GM12878 (cell line): ENCODE measurements around the gene MYCN. TPM values are rescaled to one million over a fixed set of nuclear protein-coding genes. Genes with fewer than 3 reads are reported as not detected.

ENCODE experiments used
- ATAC-seq: fragments of 200-7000 bp; cut with Tn5 transposase; 3 replicates; pipeline ENCODE4 v1.9.1; 2020; ENCODE audit warnings: mild to moderate bottlenecking, moderate library complexity
- BruUV-seq: library from RNA; stranded (reverse); fragments of 400-500 nt; replicated peaks from 2 replicates; lab custom pipeline; 2021; lab: Mats Ljungman, UMichigan
- CTCF ChIA-PET: fragments of 300-600 bp; sonication (Branson Sonifier 250); formaldehyde crosslinking; extraction: SDS; loops from one replicate; lab custom pipeline; 2021; ENCODE audit warnings: inconsistent platforms; lab: Yijun Ruan, JAX
- POLR2A ChIA-PET: fragments of 350-600 bp; formaldehyde crosslinking; extraction: SDS; loops from one replicate; lab custom pipeline; 2021; ENCODE audit warnings: inconsistent platforms; lab: Charles Lee
- RAD21 ChIA-PET: fragments of 300-600 bp; sonication (Branson Sonifier 250); formaldehyde crosslinking; loops from one replicate; lab custom pipeline; 2023; ENCODE audit warnings: antibody characterized with exemption; ENCODE audit not compliant: unreplicated experiment; lab: Charles Lee
- SMC1A ChIA-PET: fragments of 300-600 bp; sonication (Branson Sonifier 250); formaldehyde crosslinking; loops from one replicate; lab custom pipeline; 2023; ENCODE audit not compliant: unreplicated experiment, uncharacterized antibody; lab: Charles Lee
- DNase-seq: peaks from one replicate; pipeline ENCODE4 v3.0.0-alpha.2; 2011; ENCODE audit warnings: low read depth, low spot score
- FAIRE-seq: peaks from 3 replicates; lab custom pipeline; 2011; peaks lifted over from hg19 to GRCh38; lab: Jason Lieb, UNC
- H2AFZ ChIP-seq: 2 replicates; pipeline ENCODE4 v1.6.0; 2011; ENCODE audit warnings: low read depth, low read length, control low read depth; ENCODE audit not compliant: control insufficient read depth
- H3K27ac ChIP-seq: 2 replicates; pipeline ENCODE4 v1.5.1; 2011; ENCODE audit warnings: control low read depth; ENCODE audit not compliant: control insufficient read depth, insufficient read depth
- H3K27me3 ChIP-seq, 2 experiments: replicated peaks in 1 of 2; 2 replicates each; pipeline versions ENCODE4 v1.6.0 to v1.6.1; 2011; ENCODE audit warnings: low read length in 1 of 2; ENCODE audit not compliant: control insufficient read depth in 2 of 2, insufficient read depth in 2 of 2
- H3K36me3 ChIP-seq, 2 experiments: 2 replicates each; pipeline ENCODE4 v1.5.1; 2011; ENCODE audit warnings: low read length in 1 of 2; ENCODE audit not compliant: control insufficient read depth in 2 of 2, insufficient read depth in 2 of 2
- H3K4me1 ChIP-seq: 2 replicates; pipeline ENCODE4 v1.6.1; 2011; ENCODE audit warnings: mild to moderate bottlenecking, low read length, moderate library complexity, mixed read lengths; ENCODE audit not compliant: control insufficient read depth, insufficient read depth
- H3K4me2 ChIP-seq: 2 replicates; pipeline ENCODE4 v1.6.0; 2011; ENCODE audit warnings: control low read depth; ENCODE audit not compliant: control insufficient read depth, insufficient read depth
- H3K4me3 ChIP-seq: fragments of 200-600 bp; sonication (generic); 2 replicates; pipeline ENCODE4 v1.5.1; 2016
- H3K79me2 ChIP-seq: 2 replicates; pipeline ENCODE4 v1.6.0; 2011; ENCODE audit warnings: low read length; ENCODE audit not compliant: control insufficient read depth, insufficient read depth
- H3K9ac ChIP-seq: 2 replicates; pipeline ENCODE4 v1.8.0; 2011; ENCODE audit warnings: low read length, control low read depth, mixed read lengths; ENCODE audit not compliant: control insufficient read depth, insufficient read depth
- H3K9me3 ChIP-seq: replicated peaks from 3 replicates; pipeline ENCODE4 v1.5.1; 2011; ENCODE audit warnings: mild to moderate bottlenecking, low read length; ENCODE audit not compliant: control insufficient read depth, insufficient read depth
- H4K20me1 ChIP-seq: 2 replicates; pipeline ENCODE4 v1.6.0; 2011; ENCODE audit not compliant: control insufficient read depth, insufficient read depth
- BACH1 ChIP-seq: fragments of 450-650 bp; IDR thresholded peaks from 2 replicates; pipeline ENCODE4 v1.6.1; 2017; ENCODE audit warnings: mild to moderate bottlenecking, borderline replicate concordance
- EED ChIP-seq: sonication (generic); IDR thresholded peaks from 2 replicates; pipeline ENCODE4 v1.6.1; 2016; ENCODE audit warnings: antibody characterized with exemption, low read depth
- FOXK2 ChIP-seq: fragments of 450-650 bp; IDR thresholded peaks from 2 replicates; pipeline ENCODE4 v1.6.1; 2017; ENCODE audit warnings: mild to moderate bottlenecking, moderate library complexity
- JUNB ChIP-seq: IDR thresholded peaks from 2 replicates; pipeline ENCODE4 v1.6.1; 2016; ENCODE audit warnings: antibody characterized with exemption, mild to moderate bottlenecking
- MTA3 ChIP-seq: IDR thresholded peaks from 2 replicates; pipeline ENCODE4 v1.6.1; 2012; ENCODE audit warnings: low read length, inconsistent platforms, borderline replicate concordance
- PAX8 ChIP-seq: fragments of 450-650 bp; IDR thresholded peaks from 2 replicates; pipeline ENCODE4 v1.6.1; 2017; ENCODE audit warnings: mild to moderate bottlenecking, moderate library complexity
- RB1 ChIP-seq: fragments of 450-650 bp; formaldehyde crosslinking; IDR thresholded peaks from 2 replicates; pipeline ENCODE4 v1.6.1; 2017; ENCODE audit warnings: mild to moderate bottlenecking, borderline replicate concordance
- RFX5 ChIP-seq: IDR thresholded peaks from 2 replicates; pipeline ENCODE4 v1.6.1; 2011; ENCODE audit warnings: low read depth, low read length, improper control_type of control experiment
- RUNX3 ChIP-seq: IDR thresholded peaks from 2 replicates; pipeline ENCODE4 v1.6.1; 2012; ENCODE audit warnings: low read length, inconsistent platforms
- SREBF1 ChIP-seq: IDR thresholded peaks from 2 replicates; pipeline ENCODE4 v1.6.1; 2012; ENCODE audit warnings: mild to moderate bottlenecking, low read length
- SUZ12 ChIP-seq: fragments of 200-600 bp; sonication (generic); IDR thresholded peaks from one replicate; pipeline ENCODE4 v1.6.1; 2018; ENCODE audit warnings: antibody characterized with exemption, mild to moderate bottlenecking; ENCODE audit not compliant: unreplicated experiment
- ZNF622 ChIP-seq: fragments of 450-650 bp; IDR thresholded peaks from 2 replicates; pipeline ENCODE4 v1.6.1; 2017; ENCODE audit warnings: mild to moderate bottlenecking, inconsistent platforms
- WGBS: methylation state at CpG from one replicate; pipeline ENCODE4 v1.1.6; 2016; ENCODE audit warnings: low lambda C conversion rate; ENCODE audit not compliant: insufficient replicate concordance, insufficient coverage; ENCODE audit errors: missing lambda C conversion rate; 5-methylcytosine and 5-hydroxymethylcytosine counted together
- in situ Hi-C: fragments of 300-500 bp; cut with MboI; formaldehyde crosslinking; loops from 9 replicates; pipeline ENCODE4 v1.14.3; 2018; ENCODE audit warnings: mixed read lengths
- intact Hi-C: fragments of 100-400 bp; cut with micrococcal nuclease; formaldehyde crosslinking; loops from one replicate; pipeline ENCODE4 v1.14.2; 2022; ENCODE audit not compliant: unreplicated experiment
- polyA plus RNA-seq, 11 experiments: library from polyadenylated mRNA; depleted of rRNA in 4 of 11; unstranded in 6 of 11; stranded (reverse) in 5 of 11; fragments of >200 nt; fragmentation: Nextera tagmentation in 4 of 11; fragmentation: Illumina TruSeq in 1 of 11; extraction: Ambion mirVana in 4 of 11; extraction: Trizol in 1 of 11; gene quantifications; 1 replicate in 1 of 11; 2 replicates in 10 of 11; pipeline versions ENCODE4 v1.2.1 to v1.2.3, GENCODE V29; 2011 to 2016; ENCODE audit warnings: inconsistent platforms in 2 of 11, missing spikeins in 2 of 11, low read depth in 1 of 11
- total RNA-seq, 4 experiments: library from RNA; depleted of rRNA in 3 of 4; stranded (reverse); fragments of >200 nt in 3 of 4; fragmentation: Illumina TruSeq in 1 of 4; extraction: Trizol in 1 of 4; gene quantifications; 2 replicates each; pipeline versions ENCODE4 v1.2.1 to v1.2.3, GENCODE V29; 2013 to 2021
- TF ChIP-seq, protein P1 (sequence below): fragments of 450-650 bp; IDR thresholded peaks from 2 replicates; pipeline ENCODE4 v1.6.1; 2014; ENCODE audit warnings: mild to moderate bottlenecking
- TF ChIP-seq, protein P2 (sequence below): fragments of 450-650 bp; IDR thresholded peaks from 2 replicates; pipeline ENCODE4 v1.6.1; 2016; ENCODE audit warnings: mild to moderate bottlenecking
- TF ChIP-seq, protein P3 (sequence below): IDR thresholded peaks from 2 replicates; pipeline ENCODE4 v1.6.1; 2011; ENCODE audit warnings: borderline replicate concordance, low read depth, mild to moderate bottlenecking, moderate library complexity, low read length; ENCODE audit not compliant: insufficient read depth, poor library complexity, severe bottlenecking

MYCN gene
- total and polyA plus RNA-seq, 10 of the 15 experiments (the other 5 are each of a cell fraction or from before 2014, with no cell fraction given): not detected

- DNase-seq (no peak), ATAC-seq (no peak), FAIRE-seq (no peak)
- intact Hi-C loops: no loop called here
- CTCF ChIA-PET: no interaction called here
- in situ Hi-C loops: loop anchor here (25.0 kb wide), 1 partner anchor 821 kb away; no protein-coding TSS in a partner anchor
- H3K9ac ChIP-seq: no peak overlapping the region
- H3K4me3 ChIP-seq: no peak overlapping the region
- SMC1A ChIA-PET: interaction anchor here (0.6 kb wide), 1 partner anchor 341 kb away, joined by 3 read pairs; no protein-coding TSS in a partner anchor
- H3K4me1 ChIP-seq: no peaks in the 10 kb centered on the region
- RAD21 ChIA-PET: no interaction called here
- no peaks in the 10 kb centered on the region for H3K36me3 ChIP-seq
- TF ChIP-seq PAX8 (no peak), SREBF1 (no peak), RUNX3 (no peak), RB1 (no peak)
- TF ChIP-seq, protein P1, sequence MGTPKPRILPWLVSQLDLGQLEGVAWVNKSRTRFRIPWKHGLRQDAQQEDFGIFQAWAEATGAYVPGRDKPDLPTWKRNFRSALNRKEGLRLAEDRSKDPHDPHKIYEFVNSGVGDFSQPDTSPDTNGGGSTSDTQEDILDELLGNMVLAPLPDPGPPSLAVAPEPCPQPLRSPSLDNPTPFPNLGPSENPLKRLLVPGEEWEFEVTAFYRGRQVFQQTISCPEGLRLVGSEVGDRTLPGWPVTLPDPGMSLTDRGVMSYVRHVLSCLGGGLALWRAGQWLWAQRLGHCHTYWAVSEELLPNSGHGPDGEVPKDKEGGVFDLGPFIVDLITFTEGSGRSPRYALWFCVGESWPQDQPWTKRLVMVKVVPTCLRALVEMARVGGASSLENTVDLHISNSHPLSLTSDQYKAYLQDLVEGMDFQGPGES: no peak
- no peak overlapping the region for H3K4me2 ChIP-seq
- H3K27ac ChIP-seq: no peak overlapping the region
- H2AFZ ChIP-seq: no peak overlapping the region
- BruUV-seq: no TSS peak
- WGBS: under 1% methylated on average over 38 of the region's 52 CpGs
- no peaks in the 10 kb centered on the region for H3K79me2 ChIP-seq
- no peaks in the 10 kb centered on the region for H4K20me1 ChIP-seq
- H3K27me3 ChIP-seq: peaks cover 12 to 17% of the 10 kb centered on the region in 2 experiments
- no peaks in the 10 kb centered on the region for H3K9me3 ChIP-seq
- POLR2A ChIA-PET: no interaction called here
Measured at GRCh38 chr2:15940661-15941480, 521 bp downstream of the MYCN start.

- WGBS: 5% methylated on average over 8 of the region's 14 CpGs
- H2AFZ ChIP-seq: no peak overlapping the region
- no peak overlapping the region for H3K27ac ChIP-seq
- H3K4me2 ChIP-seq: no peak overlapping the region
- no peaks in the 10 kb centered on the region for H4K20me1 ChIP-seq
- in situ Hi-C loops: loop anchor here (25.0 kb wide), 1 partner anchor 821 kb away; no protein-coding TSS in a partner anchor
- H3K27me3 ChIP-seq: peaks cover 12 to 17% of the 10 kb centered on the region in 2 experiments
- ChIA-PET POLR2A (no interaction called here), SMC1A (interaction anchor here (0.6 kb wide), 1 partner anchor 340 kb away, joined by 3 read pairs; no protein-coding TSS in a partner anchor), RAD21 (no interaction called here), CTCF (no interaction called here)
- no peak for DNase-seq
- no peaks in the 10 kb centered on the region for H3K4me1 ChIP-seq
- H3K79me2 ChIP-seq: no peaks in the 10 kb centered on the region
- H3K9ac ChIP-seq: no peak overlapping the region
- ATAC-seq: no peak
- H3K9me3 ChIP-seq: no peaks in the 10 kb centered on the region
- no TSS peak for BruUV-seq
- no peaks in the 10 kb centered on the region for H3K36me3 ChIP-seq
- FAIRE-seq: no peak
- intact Hi-C loops: no loop called here
- H3K4me3 ChIP-seq: no peak overlapping the region
- TF ChIP-seq RFX5: no peak
- TF ChIP-seq EED: no peak
- no peak for TF ChIP-seq ZNF622
- TF ChIP-seq SUZ12: no peak
- no peak for TF ChIP-seq FOXK2
- TF ChIP-seq, protein P2, sequence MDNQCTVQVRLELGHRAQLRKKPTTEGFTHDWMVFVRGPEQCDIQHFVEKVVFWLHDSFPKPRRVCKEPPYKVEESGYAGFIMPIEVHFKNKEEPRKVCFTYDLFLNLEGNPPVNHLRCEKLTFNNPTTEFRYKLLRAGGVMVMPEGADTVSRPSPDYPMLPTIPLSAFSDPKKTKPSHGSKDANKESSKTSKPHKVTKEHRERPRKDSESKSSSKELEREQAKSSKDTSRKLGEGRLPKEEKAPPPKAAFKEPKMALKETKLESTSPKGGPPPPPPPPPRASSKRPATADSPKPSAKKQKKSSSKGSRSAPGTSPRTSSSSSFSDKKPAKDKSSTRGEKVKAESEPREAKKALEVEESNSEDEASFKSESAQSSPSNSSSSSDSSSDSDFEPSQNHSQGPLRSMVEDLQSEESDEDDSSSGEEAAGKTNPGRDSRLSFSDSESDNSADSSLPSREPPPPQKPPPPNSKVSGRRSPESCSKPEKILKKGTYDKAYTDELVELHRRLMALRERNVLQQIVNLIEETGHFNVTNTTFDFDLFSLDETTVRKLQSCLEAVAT: no peak
- no peak for TF ChIP-seq MTA3
- no peak for TF ChIP-seq BACH1
- TF ChIP-seq JUNB: no peak
- TF ChIP-seq, protein P3, sequence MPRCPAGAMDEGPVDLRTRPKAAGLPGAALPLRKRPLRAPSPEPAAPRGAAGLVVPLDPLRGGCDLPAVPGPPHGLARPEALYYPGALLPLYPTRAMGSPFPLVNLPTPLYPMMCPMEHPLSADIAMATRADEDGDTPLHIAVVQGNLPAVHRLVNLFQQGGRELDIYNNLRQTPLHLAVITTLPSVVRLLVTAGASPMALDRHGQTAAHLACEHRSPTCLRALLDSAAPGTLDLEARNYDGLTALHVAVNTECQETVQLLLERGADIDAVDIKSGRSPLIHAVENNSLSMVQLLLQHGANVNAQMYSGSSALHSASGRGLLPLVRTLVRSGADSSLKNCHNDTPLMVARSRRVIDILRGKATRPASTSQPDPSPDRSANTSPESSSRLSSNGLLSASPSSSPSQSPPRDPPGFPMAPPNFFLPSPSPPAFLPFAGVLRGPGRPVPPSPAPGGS: no peak
Measured at GRCh38 chr2:15941481-15941850, 1.1 kb downstream of the MYCN start.
